Epithelial cell of prostate (primary cell): ENCODE data around the gene FOXP2.
A peak's percentile ranks its signal among the peaks of the same experiment; 100 is the strongest.
"Not testable (repeated sequence)": the region's sequence is repeated elsewhere in the genome, so short reads cannot be mapped to it uniquely, and the experiment has no call there.

Source experiments
- DNase-seq: peaks from one replicate; pipeline ENCODE4 v3.0.0-alpha.2; 2011; ENCODE audit warnings: low read depth, low spot score
- H3K27ac ChIP-seq: fragments of 450-650 bp; 2 replicates; pipeline ENCODE4 v1.5.1; 2017; ENCODE audit warnings: mild to moderate bottlenecking

FOXP2 gene

GRCh38 chr7:114419441-114420272 lies 5.0 kb downstream of the FOXP2 start:
- no peak for DNase-seq
- H3K27ac ChIP-seq = no peak overlapping the region

- no peak for DNase-seq
- no peak overlapping the region for H3K27ac ChIP-seq
Observed at GRCh38 chr7:114422507-114423501, 8.2 kb downstream of the FOXP2 start.

- no peak overlapping the region for H3K27ac ChIP-seq
- no peak for DNase-seq
Observed at GRCh38 chr7:114426382-114426781, 11.8 kb downstream of the FOXP2 start.

- DNase-seq = no peak
- H3K27ac ChIP-seq = no peak overlapping the region
Observed at GRCh38 chr7:114426824-114427223, 12.2 kb downstream of the FOXP2 start.

- no peak for DNase-seq
- H3K27ac ChIP-seq = no peak overlapping the region
Observed at GRCh38 chr7:114428211-114428610, 13.6 kb downstream of the FOXP2 start.

GRCh38 chr7:114431189-114431588 lies 16.6 kb downstream of the FOXP2 start:
- H3K27ac ChIP-seq = no peak overlapping the region
- DNase-seq = no peak

- no peak for DNase-seq
- no peak overlapping the region for H3K27ac ChIP-seq
Observed at GRCh38 chr7:114432061-114432460, 17.4 kb downstream of the FOXP2 start.

- no peak overlapping the region for H3K27ac ChIP-seq
- no peak for DNase-seq
Observed at GRCh38 chr7:114432703-114433102, 18.1 kb downstream of the FOXP2 start.

GRCh38 chr7:114439581-114439980 lies 25.0 kb downstream of the FOXP2 start:
- H3K27ac ChIP-seq = no peak overlapping the region
- no peak for DNase-seq

GRCh38 chr7:114440927-114441326 lies 26.3 kb downstream of the FOXP2 start:
- DNase-seq = not testable (repeated sequence)

GRCh38 chr7:114444196-114444595 lies 29.6 kb downstream of the FOXP2 start:
- DNase-seq = no peak
- H3K27ac ChIP-seq = no peak overlapping the region

More at GRCh38 chr7:114440927-114441326, 26.3 kb downstream of the FOXP2 start:
- H3K27ac ChIP-seq = not testable (repeated sequence)

- DNase-seq = no peak
- H3K27ac ChIP-seq = no peak overlapping the region
Observed at GRCh38 chr7:114450431-114450830, 35.8 kb downstream of the FOXP2 start.

- DNase-seq = no peak
- no peak overlapping the region for H3K27ac ChIP-seq
Observed at GRCh38 chr7:114459574-114459973, 45.0 kb downstream of the FOXP2 start.

- DNase-seq = no peak
- H3K27ac ChIP-seq = no peak overlapping the region
Observed at GRCh38 chr7:114460021-114460420, 45.4 kb downstream of the FOXP2 start.

GRCh38 chr7:114466917-114467316 lies 52.3 kb downstream of the FOXP2 start:
- DNase-seq = no peak

GRCh38 chr7:114468844-114469243 lies 54.2 kb downstream of the FOXP2 start:
- no peak for DNase-seq

More at GRCh38 chr7:114466917-114467316, 52.3 kb downstream of the FOXP2 start:
- no peak overlapping the region for H3K27ac ChIP-seq

GRCh38 chr7:114472896-114473512 lies 58.4 kb downstream of the FOXP2 start:
- no peak overlapping the region for H3K27ac ChIP-seq
- no peak for DNase-seq

More at GRCh38 chr7:114468844-114469243, 54.2 kb downstream of the FOXP2 start:
- no peak overlapping the region for H3K27ac ChIP-seq

- no peak for DNase-seq
Observed at GRCh38 chr7:114478384-114478783, 63.8 kb downstream of the FOXP2 start.

GRCh38 chr7:114481999-114482398 lies 67.4 kb downstream of the FOXP2 start:
- H3K27ac ChIP-seq = no peak overlapping the region
- peak; percentile 22 for DNase-seq

More at GRCh38 chr7:114478384-114478783, 63.8 kb downstream of the FOXP2 start:
- H3K27ac ChIP-seq = no peak overlapping the region

- H3K27ac ChIP-seq = no peak overlapping the region
- DNase-seq = no peak
Observed at GRCh38 chr7:114484226-114484625, 69.6 kb downstream of the FOXP2 start.
